HEK293 (cell line): Measurements from ENCODE around the gene MRPL20.
A peak's percentile ranks its signal among the peaks of the same experiment; 100 is the strongest.
"Not testable (repeated sequence)": the region's sequence is repeated elsewhere in the genome, so short reads cannot be mapped to it uniquely, and the experiment has no call there.

Experiments
- CTCF ChIA-PET: fragments of 350-600 bp; formaldehyde crosslinking; extraction: SDS; loops from one replicate; lab custom pipeline; 2021; ENCODE audit warnings: antibody characterized with exemption; lab: Yijun Ruan, JAX
- POLR2A ChIA-PET: fragments of 300-600 bp; formaldehyde crosslinking; extraction: SDS; loops from one replicate; lab custom pipeline; 2020; ENCODE audit warnings: antibody characterized with exemption, inconsistent platforms; lab: Yijun Ruan, JAX
- H3K27ac ChIP-seq: fragments of 200-500 bp; sonication (Bioruptor generic); 2 replicates; pipeline ENCODE4 v1.5.1; 2014; ENCODE audit warnings: low read depth, low read length, control low read depth, inconsistent platforms; ENCODE audit errors: extremely low read depth
- H3K36me3 ChIP-seq, 2 experiments: fragments of 200-500 bp in 1 of 2; sonication (Bioruptor generic) in 1 of 2; 1 replicate in 1 of 2; 2 replicates in 1 of 2; pipeline ENCODE4 v1.5.1; 2014 to 2017; ENCODE audit warnings: inconsistent platforms in 2 of 2, low read length in 2 of 2; ENCODE audit not compliant: control insufficient read depth in 2 of 2, insufficient read depth in 1 of 2
- H3K4me1 ChIP-seq: fragments of 200-500 bp; sonication (Bioruptor generic); 2 replicates; pipeline ENCODE4 v1.5.1; 2014; ENCODE audit warnings: mild to moderate bottlenecking, low read length, inconsistent platforms; ENCODE audit not compliant: control insufficient read depth, insufficient read depth
- H3K4me3 ChIP-seq: 2 replicates; pipeline ENCODE4 v1.5.1; 2011; ENCODE audit warnings: low read depth, mild to moderate bottlenecking, control low read depth, low read length, moderate library complexity
- H3K9me3 ChIP-seq: fragments of 200-500 bp; sonication (Bioruptor generic); 2 replicates; pipeline ENCODE4 v1.5.1; 2014; ENCODE audit warnings: low read depth, low read length, inconsistent platforms; ENCODE audit not compliant: control insufficient read depth, insufficient read depth
- GLIS1 ChIP-seq: fragments of 450-650 bp; formaldehyde crosslinking; IDR thresholded peaks from 2 replicates; pipeline ENCODE4 v1.5.1; 2016; ENCODE audit warnings: missing biosample characterization, missing genetic modification characterization
- IKZF3 ChIP-seq: fragments of 450-650 bp; IDR thresholded peaks from 2 replicates; pipeline ENCODE4 v1.5.0; 2018; ENCODE audit warnings: missing biosample characterization, mild to moderate bottlenecking, missing genetic modification characterization, moderate library complexity
- KLF7 ChIP-seq: fragments of 450-650 bp; formaldehyde crosslinking; IDR thresholded peaks from 2 replicates; pipeline ENCODE4 v1.5.1; 2016; ENCODE audit warnings: missing biosample characterization, missing genetic modification characterization, borderline replicate concordance
- MEIS1 ChIP-seq: sonication (generic); formaldehyde crosslinking; IDR thresholded peaks from 2 replicates; pipeline ENCODE4 v1.8.1; 2022; ENCODE audit warnings: missing genetic modification reagents, mild to moderate bottlenecking, borderline replicate concordance
- RBAK ChIP-seq: fragments of 450-650 bp; formaldehyde crosslinking; IDR thresholded peaks from 2 replicates; pipeline ENCODE4 v1.5.1; 2016; ENCODE audit warnings: missing biosample characterization, missing genetic modification characterization
- SP3 ChIP-seq: fragments of 450-650 bp; formaldehyde crosslinking; IDR thresholded peaks from 2 replicates; pipeline ENCODE4 v1.5.1; 2016; ENCODE audit warnings: missing biosample characterization, missing genetic modification characterization
- ZIC2 ChIP-seq: fragments of 450-650 bp; formaldehyde crosslinking; IDR thresholded peaks from 2 replicates; pipeline ENCODE4 v1.5.1; 2016; ENCODE audit warnings: missing biosample characterization, missing genetic modification characterization
- ZNF138 ChIP-seq: fragments of 450-650 bp; formaldehyde crosslinking; IDR thresholded peaks from 2 replicates; pipeline ENCODE4 v1.5.1; 2016; ENCODE audit warnings: missing biosample characterization, missing genetic modification characterization, borderline replicate concordance
- ZNF146 ChIP-seq: fragments of 450-650 bp; formaldehyde crosslinking; IDR thresholded peaks from 2 replicates; pipeline ENCODE4 v1.5.1; 2016; ENCODE audit warnings: missing biosample characterization, missing genetic modification characterization
- ZNF175 ChIP-seq: fragments of 450-650 bp; formaldehyde crosslinking; IDR thresholded peaks from 2 replicates; pipeline ENCODE4 v1.5.1; 2016; ENCODE audit warnings: missing biosample characterization, missing genetic modification characterization
- ZNF202 ChIP-seq: fragments of 450-650 bp; formaldehyde crosslinking; IDR thresholded peaks from 2 replicates; pipeline ENCODE4 v1.5.1; 2016; ENCODE audit warnings: missing biosample characterization, missing genetic modification characterization, borderline replicate concordance
- ZNF248 ChIP-seq: fragments of 450-650 bp; formaldehyde crosslinking; IDR thresholded peaks from 2 replicates; pipeline ENCODE4 v1.5.1; 2017; ENCODE audit warnings: missing biosample characterization, missing genetic modification characterization
- ZNF354C ChIP-seq: fragments of 450-650 bp; formaldehyde crosslinking; IDR thresholded peaks from 2 replicates; pipeline ENCODE4 v1.5.1; 2016; ENCODE audit warnings: missing biosample characterization, missing genetic modification characterization, low read depth, borderline replicate concordance
- ZNF571 ChIP-seq: fragments of 450-650 bp; formaldehyde crosslinking; IDR thresholded peaks from 2 replicates; pipeline ENCODE4 v1.5.0; 2017; ENCODE audit warnings: missing biosample characterization, missing genetic modification characterization
- ZNF791 ChIP-seq: fragments of 450-650 bp; formaldehyde crosslinking; IDR thresholded peaks from 2 replicates; pipeline ENCODE4 v1.5.1; 2016; ENCODE audit warnings: missing biosample characterization, missing genetic modification characterization
- ZNF792 ChIP-seq: fragments of 450-650 bp; formaldehyde crosslinking; IDR thresholded peaks from 2 replicates; pipeline ENCODE4 v1.5.1; 2016; ENCODE audit warnings: missing biosample characterization, missing genetic modification characterization
- TF ChIP-seq, protein P1 (sequence below): fragments of 450-650 bp; formaldehyde crosslinking; IDR thresholded peaks from 2 replicates; pipeline ENCODE4 v1.5.1; 2016; ENCODE audit warnings: missing biosample characterization, missing genetic modification characterization
- TF ChIP-seq, protein P2 (sequence below): sonication (generic); formaldehyde crosslinking; IDR thresholded peaks from 2 replicates; pipeline ENCODE4 v1.8.1; 2022; ENCODE audit warnings: mild to moderate bottlenecking, moderate library complexity, missing genetic modification reagents
- TF ChIP-seq, protein P3 (sequence below): fragments of 450-650 bp; formaldehyde crosslinking; conservative IDR thresholded peaks from 2 replicates; pipeline ENCODE4 v1.5.1; 2016; ENCODE audit warnings: low read depth, missing biosample characterization, missing genetic modification characterization

The MRPL20 gene

DNA sequence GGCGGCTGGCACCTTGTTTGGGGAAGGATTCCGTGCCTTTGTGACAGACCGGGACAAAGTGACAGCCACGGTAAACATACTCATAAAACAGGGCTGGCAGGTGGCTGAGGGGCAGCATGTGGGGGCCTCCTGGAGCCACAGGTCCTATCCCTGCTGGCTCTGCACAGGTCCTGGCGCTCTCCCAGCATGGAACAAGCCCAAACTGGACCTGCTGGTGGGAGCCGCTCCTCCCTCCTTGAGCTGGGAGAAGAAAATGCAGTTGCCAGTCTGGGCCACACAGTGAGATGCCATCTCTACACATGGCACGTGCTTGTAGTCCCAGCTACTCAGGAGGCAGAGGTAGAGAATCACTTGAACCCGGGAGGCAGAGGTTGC lies 45.3 kb upstream of the MRPL20 start:
- H3K27ac ChIP-seq, H3K36me3 ChIP-seq, POLR2A ChIA-PET, H3K9me3 ChIP-seq, H3K4me1 ChIP-seq, H3K4me3 ChIP-seq: not testable (repeated sequence)
- TF ChIP-seq GLIS1 (tag by site-specific recombination) (peak; percentile 64), ZIC2 (tag by site-specific recombination) (peak; percentile 83)
- CTCF ChIA-PET: interaction anchor here (1.0 kb wide), 1 partner anchor 12 kb away, joined by 4 read pairs; no protein-coding TSS in a partner anchor

DNA sequence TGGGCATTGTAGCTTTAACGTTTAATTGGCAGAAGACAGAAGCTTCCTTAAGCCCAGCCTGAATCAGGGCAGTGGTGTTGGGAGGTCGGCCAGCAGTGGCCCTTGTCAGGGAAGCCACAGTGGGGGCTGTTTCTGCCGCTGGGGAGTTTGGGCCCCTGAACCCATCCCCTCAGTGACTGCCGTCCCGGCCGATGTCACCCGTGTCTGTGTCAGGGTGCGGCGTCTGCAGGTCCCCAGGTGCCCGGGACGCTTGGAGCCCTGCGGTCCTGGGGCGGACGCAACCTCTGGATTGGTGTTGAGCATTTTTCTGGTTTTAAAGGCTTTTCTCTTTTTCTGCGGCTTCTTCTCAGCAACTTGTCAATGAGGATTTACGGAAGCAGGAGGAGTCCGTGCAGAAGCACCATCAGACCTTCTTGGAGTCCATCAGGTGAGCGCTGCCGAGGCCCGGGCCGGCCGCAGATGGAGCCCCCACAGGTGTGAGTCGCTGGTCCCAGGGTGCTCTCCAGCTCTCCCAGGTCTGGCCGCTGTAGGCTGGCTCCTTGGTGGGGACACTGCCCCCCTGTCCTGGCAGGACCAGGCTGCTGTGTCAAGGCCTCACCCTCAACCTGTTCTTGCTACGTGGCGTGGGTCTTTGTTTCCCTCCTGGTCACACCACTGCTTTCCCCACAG lies 44.7 kb upstream of the MRPL20 start:
- H3K27ac ChIP-seq: no peak overlapping the region
- H3K4me3 ChIP-seq: no peak overlapping the region
- TF ChIP-seq ZNF571 (tag by site-specific recombination) (no peak), ZNF791 (tag by site-specific recombination) (no peak), ZNF248 (no peak), KLF7 (tag by site-specific recombination) (no peak), MEIS1 (CRISPR knock-in tag) (no peak), ZNF138 (tag by site-specific recombination) (no peak), ZNF354C (no peak), ZNF792 (no peak), ZNF202 (tag by site-specific recombination) (no peak), RBAK (tag by site-specific recombination) (no peak), ZNF175 (tag by site-specific recombination) (no peak), ZNF146 (no peak), SP3 (no peak), IKZF3 (tag by site-specific recombination) (no peak)
- TF ChIP-seq, protein P1, sequence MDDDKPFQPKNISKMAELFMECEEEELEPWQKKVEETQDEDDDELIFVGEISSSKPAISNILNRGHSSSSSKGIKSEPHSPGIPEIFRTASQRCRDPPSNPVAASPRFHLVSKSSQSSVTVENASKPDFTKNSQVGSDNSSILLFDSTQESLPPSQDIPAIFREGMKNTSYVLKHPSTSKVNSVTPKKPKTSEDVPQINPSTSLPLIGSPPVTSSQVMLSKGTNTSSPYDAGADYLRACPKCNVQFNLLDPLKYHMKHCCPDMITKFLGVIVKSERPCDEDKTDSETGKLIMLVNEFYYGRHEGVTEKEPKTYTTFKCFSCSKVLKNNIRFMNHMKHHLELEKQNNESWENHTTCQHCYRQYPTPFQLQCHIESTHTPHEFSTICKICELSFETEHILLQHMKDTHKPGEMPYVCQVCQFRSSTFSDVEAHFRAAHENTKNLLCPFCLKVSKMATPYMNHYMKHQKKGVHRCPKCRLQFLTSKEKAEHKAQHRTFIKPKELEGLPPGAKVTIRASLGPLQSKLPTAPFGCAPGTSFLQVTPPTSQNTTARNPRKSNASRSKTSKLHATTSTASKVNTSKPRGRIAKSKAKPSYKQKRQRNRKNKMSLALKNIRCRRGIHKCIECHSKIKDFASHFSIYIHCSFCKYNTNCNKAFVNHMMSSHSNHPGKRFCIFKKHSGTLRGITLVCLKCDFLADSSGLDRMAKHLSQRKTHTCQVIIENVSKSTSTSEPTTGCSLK (tag by site-specific recombination): no peak
- TF ChIP-seq, protein P2, sequence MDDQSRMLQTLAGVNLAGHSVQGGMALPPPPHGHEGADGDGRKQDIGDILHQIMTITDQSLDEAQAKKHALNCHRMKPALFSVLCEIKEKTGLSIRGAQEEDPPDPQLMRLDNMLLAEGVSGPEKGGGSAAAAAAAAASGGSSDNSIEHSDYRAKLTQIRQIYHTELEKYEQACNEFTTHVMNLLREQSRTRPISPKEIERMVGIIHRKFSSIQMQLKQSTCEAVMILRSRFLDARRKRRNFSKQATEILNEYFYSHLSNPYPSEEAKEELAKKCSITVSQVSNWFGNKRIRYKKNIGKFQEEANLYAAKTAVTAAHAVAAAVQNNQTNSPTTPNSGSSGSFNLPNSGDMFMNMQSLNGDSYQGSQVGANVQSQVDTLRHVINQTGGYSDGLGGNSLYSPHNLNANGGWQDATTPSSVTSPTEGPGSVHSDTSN (CRISPR knock-in tag): no peak
- TF ChIP-seq, protein P3, sequence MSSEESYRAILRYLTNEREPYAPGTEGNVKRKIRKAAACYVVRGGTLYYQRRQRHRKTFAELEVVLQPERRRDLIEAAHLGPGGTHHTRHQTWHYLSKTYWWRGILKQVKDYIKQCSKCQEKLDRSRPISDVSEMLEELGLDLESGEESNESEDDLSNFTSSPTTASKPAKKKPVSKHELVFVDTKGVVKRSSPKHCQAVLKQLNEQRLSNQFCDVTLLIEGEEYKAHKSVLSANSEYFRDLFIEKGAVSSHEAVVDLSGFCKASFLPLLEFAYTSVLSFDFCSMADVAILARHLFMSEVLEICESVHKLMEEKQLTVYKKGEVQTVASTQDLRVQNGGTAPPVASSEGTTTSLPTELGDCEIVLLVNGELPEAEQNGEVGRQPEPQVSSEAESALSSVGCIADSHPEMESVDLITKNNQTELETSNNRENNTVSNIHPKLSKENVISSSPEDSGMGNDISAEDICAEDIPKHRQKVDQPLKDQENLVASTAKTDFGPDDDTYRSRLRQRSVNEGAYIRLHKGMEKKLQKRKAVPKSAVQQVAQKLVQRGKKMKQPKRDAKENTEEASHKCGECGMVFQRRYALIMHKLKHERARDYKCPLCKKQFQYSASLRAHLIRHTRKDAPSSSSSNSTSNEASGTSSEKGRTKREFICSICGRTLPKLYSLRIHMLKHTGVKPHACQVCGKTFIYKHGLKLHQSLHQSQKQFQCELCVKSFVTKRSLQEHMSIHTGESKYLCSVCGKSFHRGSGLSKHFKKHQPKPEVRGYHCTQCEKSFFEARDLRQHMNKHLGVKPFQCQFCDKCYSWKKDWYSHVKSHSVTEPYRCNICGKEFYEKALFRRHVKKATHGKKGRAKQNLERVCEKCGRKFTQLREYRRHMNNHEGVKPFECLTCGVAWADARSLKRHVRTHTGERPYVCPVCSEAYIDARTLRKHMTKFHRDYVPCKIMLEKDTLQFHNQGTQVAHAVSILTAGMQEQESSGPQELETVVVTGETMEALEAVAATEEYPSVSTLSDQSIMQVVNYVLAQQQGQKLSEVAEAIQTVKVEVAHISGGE (tag by site-specific recombination): no peak
- POLR2A ChIA-PET: no interaction called here
- no peaks in the 10 kb centered on the region for H3K9me3 ChIP-seq
- H3K36me3 ChIP-seq: no peaks in the 10 kb centered on the region
- no peaks in the 10 kb centered on the region for H3K4me1 ChIP-seq
- CTCF ChIA-PET: no interaction called here
